Muscle layer of duodenum (tissue), 2 donors: ENCODE measurements around the gene OXER1.

Source experiments
- H3K27ac ChIP-seq: one replicate; pipeline ENCODE4 v1.7.0; 2013; ENCODE audit warnings: mild to moderate bottlenecking, low read length
- H3K27me3 ChIP-seq: one replicate; pipeline ENCODE4 v1.7.0; 2013; ENCODE audit warnings: low read depth, mild to moderate bottlenecking, control low read depth, low read length
- H3K36me3 ChIP-seq, 2 donors: one replicate each; pipeline ENCODE4 v1.7.0; 2013; ENCODE audit warnings: low read length in 2 of 2, control low read depth in 1 of 2, mild to moderate bottlenecking in 1 of 2; ENCODE audit not compliant: insufficient read depth in 2 of 2, control insufficient read depth in 1 of 2
- H3K4me1 ChIP-seq, 2 donors: one replicate each; pipeline ENCODE4 v1.7.0; 2013; ENCODE audit warnings: low read length in 2 of 2, mild to moderate bottlenecking in 2 of 2, control low read depth in 1 of 2, moderate library complexity in 1 of 2; ENCODE audit not compliant: insufficient read depth in 2 of 2, control insufficient read depth in 1 of 2
- H3K4me3 ChIP-seq, 2 donors: one replicate each; pipeline ENCODE4 v1.7.0; 2013; ENCODE audit warnings: low read length in 2 of 2, low read depth in 1 of 2, mild to moderate bottlenecking in 1 of 2
- H3K9me3 ChIP-seq, 2 donors: one replicate each; pipeline ENCODE4 v1.7.0; 2013; ENCODE audit warnings: low read length in 2 of 2, control low read depth in 1 of 2, mild to moderate bottlenecking in 1 of 2; ENCODE audit not compliant: control insufficient read depth in 1 of 2
- donor health status: healthy.

Gene OXER1

GRCh38 chr2:42767899-42768705 is 4.2 kb upstream of the OXER1 start:
- no peaks in the 10 kb centered on the region for H3K27me3 ChIP-seq
- H3K36me3 ChIP-seq = no peaks in the 10 kb centered on the region
- no peak overlapping the region for H3K27ac ChIP-seq
- H3K9me3 ChIP-seq = no peaks in the 10 kb centered on the region
- no peaks in the 10 kb centered on the region for H3K4me1 ChIP-seq
- H3K4me3 ChIP-seq = no peak overlapping the region

DNA sequence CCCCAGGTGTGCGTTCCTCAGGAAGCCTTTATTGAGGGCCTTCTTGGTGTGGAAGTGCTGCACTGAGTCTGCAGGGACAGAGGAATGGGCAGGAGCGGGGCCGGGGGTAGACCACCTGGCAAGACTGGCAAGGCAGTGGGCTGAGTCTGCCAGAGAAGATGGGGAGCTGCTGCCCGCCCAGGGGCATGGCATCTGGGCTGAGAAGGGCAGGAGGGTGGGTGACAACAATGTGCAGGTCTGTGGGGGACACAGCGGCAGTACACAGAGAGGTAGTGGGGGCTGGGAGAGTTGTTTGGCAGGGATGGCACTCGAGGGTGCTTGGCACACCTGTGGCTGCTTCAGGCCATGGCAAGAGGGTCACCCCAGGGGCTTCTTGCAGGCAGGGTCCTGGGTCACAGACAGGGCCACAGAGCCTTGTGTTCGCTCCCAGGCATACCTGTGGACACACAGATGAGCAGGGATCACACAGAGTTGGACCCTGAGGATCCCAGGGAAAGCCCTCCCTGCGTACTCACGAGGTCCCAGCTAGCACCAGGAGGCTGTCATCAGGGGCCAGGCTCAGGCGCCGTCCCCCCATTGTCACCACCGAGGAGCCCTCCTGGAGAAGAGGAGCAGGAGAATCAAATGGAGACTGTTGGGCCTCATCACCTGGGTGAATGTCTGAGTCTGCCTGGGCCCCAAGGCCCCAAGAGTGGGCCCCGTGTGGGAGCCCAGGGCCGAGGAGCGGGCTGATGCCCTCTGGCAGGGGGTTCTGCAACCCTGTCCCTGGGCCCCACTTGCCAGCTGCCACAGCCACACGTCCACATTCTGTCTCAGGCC is 3.4 kb upstream of the OXER1 start:
- Histone ChIP-seq H3K9me3 (no peaks in the 10 kb centered on the region), H3K27ac (no peak overlapping the region), H3K4me1 (no peaks in the 10 kb centered on the region), H3K27me3 (no peaks in the 10 kb centered on the region), H3K4me3 (no peak overlapping the region), H3K36me3 (no peaks in the 10 kb centered on the region)

DNA sequence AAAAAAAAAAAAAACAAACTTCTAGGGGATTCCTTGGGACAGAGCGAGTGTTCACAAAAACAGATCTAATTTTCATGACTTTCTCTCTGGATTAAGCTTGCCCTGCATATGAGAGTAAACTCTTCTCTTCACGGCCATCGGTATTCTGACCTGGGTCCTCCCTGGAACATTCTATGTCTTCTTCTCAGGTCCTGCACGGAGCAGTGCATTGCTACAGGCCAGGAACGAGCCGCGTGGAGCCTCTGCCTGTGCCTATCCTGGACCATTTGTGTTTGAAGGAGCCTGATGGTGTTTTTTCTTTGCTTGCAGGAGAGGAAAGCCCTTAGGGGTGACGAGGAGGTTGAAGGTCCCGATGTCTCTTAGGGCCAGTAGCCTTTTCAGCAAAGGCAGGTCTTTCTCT is 1.8 kb upstream of the OXER1 start:
- Histone ChIP-seq H3K27me3 (no peaks in the 10 kb centered on the region), H3K36me3 (no peaks in the 10 kb centered on the region), H3K4me3 (no peak overlapping the region), H3K27ac (no peak overlapping the region), H3K4me1 (no peaks in the 10 kb centered on the region), H3K9me3 (no peaks in the 10 kb centered on the region)

DNA sequence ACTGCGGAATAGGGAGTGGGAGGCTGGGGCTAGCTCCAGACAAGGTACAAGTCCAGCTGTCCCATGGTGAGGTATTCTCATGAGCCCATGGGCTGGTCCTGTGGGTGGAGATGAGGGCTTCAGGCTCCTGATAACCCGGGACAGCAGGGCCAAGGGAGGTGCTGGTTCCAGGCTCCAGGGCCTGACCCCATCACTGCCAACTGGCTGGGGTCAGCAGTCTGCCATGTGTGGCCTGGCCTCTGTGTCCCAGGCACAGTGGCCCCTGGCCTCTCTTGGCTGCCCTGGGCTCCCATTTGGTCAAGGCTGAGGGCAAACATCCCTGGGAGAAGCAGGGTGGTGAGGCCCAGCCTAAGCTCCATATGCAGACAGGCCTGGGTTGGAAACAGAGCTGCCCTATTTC is 966 bp upstream of the OXER1 start:
- no peak overlapping the region for H3K27ac ChIP-seq
- no peaks in the 10 kb centered on the region for H3K36me3 ChIP-seq
- H3K9me3 ChIP-seq = no peaks in the 10 kb centered on the region
- H3K4me3 ChIP-seq = no peak overlapping the region
- H3K4me1 ChIP-seq = no peaks in the 10 kb centered on the region
- no peaks in the 10 kb centered on the region for H3K27me3 ChIP-seq

- Histone ChIP-seq H3K27me3 (no peaks in the 10 kb centered on the region), H3K27ac (no peak overlapping the region), H3K4me3 (peak overlapping the region in 1 of 2 donors; percentile 11), H3K4me1 (no peaks in the 10 kb centered on the region), H3K36me3 (no peaks in the 10 kb centered on the region), H3K9me3 (no peaks in the 10 kb centered on the region)
Measured at GRCh38 chr2:42762823-42763804, 821 bp downstream of the OXER1 start.

- H3K9me3 ChIP-seq = no peaks in the 10 kb centered on the region
- no peaks in the 10 kb centered on the region for H3K4me1 ChIP-seq
- no peaks in the 10 kb centered on the region for H3K36me3 ChIP-seq
- H3K4me3 ChIP-seq = no peak overlapping the region
- no peaks in the 10 kb centered on the region for H3K27me3 ChIP-seq
- no peak overlapping the region for H3K27ac ChIP-seq
Measured at GRCh38 chr2:42762155-42762554, 1.8 kb downstream of the OXER1 start.

DNA sequence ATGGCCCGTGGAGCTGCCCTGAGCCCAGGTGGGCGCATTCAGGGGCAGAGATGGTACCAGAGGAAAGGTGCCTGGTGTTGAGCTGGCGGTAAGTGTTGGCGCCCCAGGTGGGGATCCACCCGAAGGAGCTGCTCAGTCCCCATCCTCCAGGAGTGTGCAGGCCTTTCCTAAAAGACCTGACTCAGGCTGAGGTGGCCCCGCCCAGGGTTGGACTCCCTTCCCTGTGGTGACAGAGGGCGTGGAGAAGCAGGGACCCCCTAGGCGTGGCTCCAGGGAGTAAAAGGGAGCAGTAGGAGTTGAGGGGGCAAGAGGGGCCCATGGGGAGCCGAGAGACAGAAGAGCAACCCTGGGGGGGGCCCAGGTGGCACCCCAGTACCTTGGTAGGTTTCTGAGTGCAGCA is 2.4 kb downstream of the OXER1 start:
- Histone ChIP-seq H3K4me3 (no peak overlapping the region), H3K9me3 (no peaks in the 10 kb centered on the region), H3K27me3 (no peaks in the 10 kb centered on the region), H3K27ac (no peak overlapping the region), H3K36me3 (no peaks in the 10 kb centered on the region), H3K4me1 (no peaks in the 10 kb centered on the region)

GRCh38 chr2:42758751-42759150 is 5.2 kb downstream of the OXER1 start:
- H3K27me3 ChIP-seq = no peaks in the 10 kb centered on the region
- H3K36me3 ChIP-seq = peaks cover 2 to 4% of the 10 kb centered on the region in 2 donors
- H3K4me3 ChIP-seq = no peak overlapping the region
- no peak overlapping the region for H3K27ac ChIP-seq
- H3K9me3 ChIP-seq = no peaks in the 10 kb centered on the region
- H3K4me1 ChIP-seq = no peaks in the 10 kb centered on the region

- Histone ChIP-seq H3K9me3 (no peaks in the 10 kb centered on the region), H3K27me3 (no peaks in the 10 kb centered on the region), H3K4me3 (no peak overlapping the region), H3K36me3 (peaks cover 4 to 8% of the 10 kb centered on the region in 2 donors), H3K4me1 (no peaks in the 10 kb centered on the region), H3K27ac (no peak overlapping the region)
Measured at GRCh38 chr2:42757981-42758740, 5.8 kb downstream of the OXER1 start.

GRCh38 chr2:42756966-42757513 is 6.9 kb downstream of the OXER1 start:
- no peaks in the 10 kb centered on the region for H3K27me3 ChIP-seq
- H3K27ac ChIP-seq = no peak overlapping the region
- H3K4me3 ChIP-seq = no peak overlapping the region
- H3K36me3 ChIP-seq = peaks cover 4 to 8% of the 10 kb centered on the region in 2 donors
- peaks cover 0 to under 1% of the 10 kb centered on the region in 2 donors for H3K4me1 ChIP-seq
- H3K9me3 ChIP-seq = no peaks in the 10 kb centered on the region
